Activated B cell treated with CpG ODN at 0.5 μM for 24 hours (primary cell): ENCODE measurements around the gene XAGE3. TPM values are rescaled to one million over a fixed set of nuclear protein-coding genes. Genes with fewer than 3 reads are reported as not detected.
"Not testable (repeated sequence)": the region's sequence is repeated elsewhere in the genome, so short reads cannot be mapped to it uniquely, and the experiment has no call there.

Experiments
- ATAC-seq: fragments of 200-7000 bp; cut with Tn5 transposase; one replicate; pipeline ENCODE4 v1.10.0; 2021; ENCODE audit warnings: low read depth, mild to moderate bottlenecking, moderate library complexity
- CTCF ChIA-PET: fragments of 350-600 bp; sonication (Branson Sonifier 250); formaldehyde crosslinking; loops from one replicate; lab custom pipeline; 2021; ENCODE audit warnings: antibody characterized with exemption; lab: Charles Lee
- POLR2A ChIA-PET: fragments of 350-600 bp; sonication (Branson Sonifier 250); formaldehyde crosslinking; loops from one replicate; lab custom pipeline; 2021; ENCODE audit warnings: antibody characterized with exemption; lab: Charles Lee
- DNase-seq: peaks from one replicate; pipeline ENCODE4 v3.0.0; 2022
- H3K27ac Mint-ChIP-seq: one replicate; pipeline ENCODE4 v1.8.0; 2020; ENCODE audit warnings: mixed read lengths
- H3K27me3 Mint-ChIP-seq: one replicate; pipeline ENCODE4 v1.8.0; 2021; ENCODE audit warnings: mixed read lengths
- H3K36me3 Mint-ChIP-seq: one replicate; pipeline ENCODE4 v1.8.0; 2021; ENCODE audit warnings: low read depth, mixed read lengths
- H3K4me1 Mint-ChIP-seq: one replicate; pipeline ENCODE4 v1.8.0; 2021; ENCODE audit warnings: mixed read lengths
- H3K4me3 Mint-ChIP-seq: one replicate; pipeline ENCODE4 v1.8.0; 2020; ENCODE audit warnings: mild to moderate bottlenecking, mixed read lengths
- H3K9me3 Mint-ChIP-seq: one replicate; pipeline ENCODE4 v1.8.0; 2020; ENCODE audit warnings: mixed read lengths
- CTCF ChIP-seq: fragments of 200-600 bp; IDR thresholded peaks from one replicate; pipeline ENCODE4 v1.8.0; 2022; ENCODE audit warnings: antibody characterized with exemption, mild to moderate bottlenecking
- intact Hi-C: fragments of 100-400 bp; cut with micrococcal nuclease; formaldehyde crosslinking; loops from one replicate; pipeline ENCODE4 v1.15.1; 2024
- total RNA-seq: library from RNA; stranded (reverse); gene quantifications from 2 replicates; pipeline ENCODE4 v1.2.3, GENCODE V29; 2022

The XAGE3 gene
- total RNA-seq, 1 donor from 2014 or later = not detected

- intact Hi-C loops = no loop called here
- no peak overlapping the region for H3K4me3 Mint-ChIP-seq
- CTCF ChIA-PET = no interaction called here
These were observed 2.4 kb downstream of the XAGE3 start for GRCh38 chrX:52865343-52865998.

GRCh38 chrX:52856991-52857525, 10.8 kb downstream of the XAGE3 start:
- H3K4me3 Mint-ChIP-seq, intact Hi-C loops, POLR2A ChIA-PET, CTCF ChIA-PET, H3K27ac Mint-ChIP-seq, DNase-seq, H3K27me3 Mint-ChIP-seq, H3K36me3 Mint-ChIP-seq, ATAC-seq, H3K9me3 Mint-ChIP-seq: not testable (repeated sequence)
- peaks cover 12% of the 10 kb centered on the region for H3K4me1 Mint-ChIP-seq

More at GRCh38 chrX:52865343-52865998, 2.4 kb downstream of the XAGE3 start:
- DNase-seq (no peak), ATAC-seq (no peak)
- H3K9me3 Mint-ChIP-seq = no peaks in the 10 kb centered on the region
- H3K4me1 Mint-ChIP-seq = no peaks in the 10 kb centered on the region
- H3K27me3 Mint-ChIP-seq = peaks cover 2% of the 10 kb centered on the region
- POLR2A ChIA-PET = no interaction called here
- TF ChIP-seq CTCF = no peak
- no peak overlapping the region for H3K27ac Mint-ChIP-seq
- H3K36me3 Mint-ChIP-seq = no peaks in the 10 kb centered on the region

- peaks cover 12% of the 10 kb centered on the region for H3K4me1 Mint-ChIP-seq
- ChIA-PET CTCF (no interaction called here), POLR2A (no interaction called here)
- intact Hi-C loops = no loop called here
- no peak overlapping the region for H3K27ac Mint-ChIP-seq
- no peaks in the 10 kb centered on the region for H3K27me3 Mint-ChIP-seq
- ATAC-seq (no peak), DNase-seq (no peak)
- TF ChIP-seq CTCF = no peak
- no peaks in the 10 kb centered on the region for H3K36me3 Mint-ChIP-seq
- no peak overlapping the region for H3K4me3 Mint-ChIP-seq
- no peaks in the 10 kb centered on the region for H3K9me3 Mint-ChIP-seq
These were observed 15.6 kb downstream of the XAGE3 start for GRCh38 chrX:52852110-52852860.

GRCh38 chrX:52843619-52844018, 24.3 kb downstream of the XAGE3 start:
- H3K4me3 Mint-ChIP-seq, H3K27me3 Mint-ChIP-seq, CTCF ChIA-PET, intact Hi-C loops, POLR2A ChIA-PET, H3K36me3 Mint-ChIP-seq, H3K27ac Mint-ChIP-seq, DNase-seq, H3K9me3 Mint-ChIP-seq, H3K4me1 Mint-ChIP-seq, ATAC-seq: not testable (repeated sequence)

GRCh38 chrX:52839137-52839536, 28.7 kb downstream of the XAGE3 start:
- ATAC-seq (no peak), DNase-seq (no peak)
- H3K4me3 Mint-ChIP-seq = no peak overlapping the region
- TF ChIP-seq CTCF = no peak
- no peaks in the 10 kb centered on the region for H3K4me1 Mint-ChIP-seq
- peaks cover 2% of the 10 kb centered on the region for H3K27me3 Mint-ChIP-seq
- POLR2A ChIA-PET = no interaction called here
- CTCF ChIA-PET = no interaction called here
- H3K36me3 Mint-ChIP-seq = no peaks in the 10 kb centered on the region
- no peak overlapping the region for H3K27ac Mint-ChIP-seq
- intact Hi-C loops = no loop called here
- H3K9me3 Mint-ChIP-seq = no peaks in the 10 kb centered on the region

- no peaks in the 10 kb centered on the region for H3K9me3 Mint-ChIP-seq
- no peak overlapping the region for H3K27ac Mint-ChIP-seq
- DNase-seq = no peak
- H3K4me1 Mint-ChIP-seq = no peaks in the 10 kb centered on the region
- no peak for ATAC-seq
- ChIA-PET POLR2A (no interaction called here), CTCF (no interaction called here)
- H3K36me3 Mint-ChIP-seq = no peaks in the 10 kb centered on the region
- TF ChIP-seq CTCF = no peak
- H3K27me3 Mint-ChIP-seq = no peaks in the 10 kb centered on the region
- no peak overlapping the region for H3K4me3 Mint-ChIP-seq
- intact Hi-C loops = no loop called here
These were observed 37.3 kb downstream of the XAGE3 start for GRCh38 chrX:52830551-52830950.
